ENCODE data around the gene SP3.

The SP3 gene

DNA sequence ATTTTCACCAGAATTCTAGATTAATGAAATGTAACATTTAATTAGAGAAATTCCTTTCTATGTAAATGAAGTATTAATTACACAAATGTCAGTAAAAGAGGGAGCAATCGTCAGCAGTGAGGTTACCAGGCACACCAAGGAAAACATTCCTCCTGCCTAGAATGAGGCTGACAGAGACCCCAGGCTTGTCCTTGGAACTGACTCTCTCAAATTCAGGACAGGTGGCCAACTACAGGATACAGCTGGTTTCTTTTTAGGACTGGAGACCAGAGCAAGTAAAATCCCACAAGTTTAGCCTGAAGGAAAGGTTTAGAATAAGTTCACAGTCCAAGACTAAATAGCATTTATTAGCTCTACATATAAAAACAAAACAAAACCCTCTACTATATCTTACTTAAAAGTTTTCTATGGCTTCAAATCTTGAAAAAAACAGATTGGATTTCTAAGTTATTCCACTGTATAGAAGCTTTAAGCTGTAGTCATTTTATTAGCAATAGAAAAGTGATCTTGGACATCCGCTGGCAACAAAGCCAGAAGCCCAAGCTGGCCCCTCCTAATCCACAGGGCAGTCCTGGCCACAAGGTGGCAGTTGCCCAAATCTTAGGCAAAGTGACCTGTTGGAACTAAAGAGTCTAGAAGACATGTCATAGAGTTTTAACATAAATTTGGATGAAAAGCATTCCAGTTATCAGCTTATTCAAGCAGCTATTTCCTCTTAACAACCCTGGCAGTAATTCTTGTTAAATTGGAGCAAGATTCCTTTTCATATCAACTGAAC is 81.0 kb downstream of the SP3 start:
- DNase-seq: peak; percentile 41

- DNase-seq: no peak
Measured at GRCh38 chr2:173881886-173882285, 83.3 kb downstream of the SP3 start.

GRCh38 chr2:173881461-173881860 is 83.7 kb downstream of the SP3 start:
- DNase-seq: no peak

- DNase-seq: no peak
Measured at GRCh38 chr2:173880561-173880960, 84.6 kb downstream of the SP3 start.

GRCh38 chr2:173876833-173877413 is 88.2 kb downstream of the SP3 start:
- no peak for DNase-seq

DNA sequence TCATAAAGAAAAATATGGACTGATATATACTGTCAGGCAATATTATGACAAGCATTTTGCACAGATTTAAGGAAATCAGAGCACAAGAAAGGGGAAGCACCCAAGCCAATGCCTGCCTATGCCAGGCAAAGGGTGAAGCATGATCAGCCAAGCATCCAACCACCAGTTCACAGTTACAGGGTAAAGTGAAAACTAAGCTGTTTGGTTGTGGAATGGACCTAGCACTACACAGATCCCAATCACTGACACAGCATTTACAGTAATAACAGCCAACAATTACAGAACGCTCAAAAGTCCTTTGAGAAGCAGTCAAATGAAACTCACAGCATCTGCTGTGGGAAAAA is 90.3 kb downstream of the SP3 start:
- DNase-seq: no peak

GRCh38 chr2:173874003-173874893 is 90.9 kb downstream of the SP3 start:
- DNase-seq: no peak

GRCh38 chr2:173872714-173873113 is 92.5 kb downstream of the SP3 start:
- no peak for DNase-seq

DNA sequence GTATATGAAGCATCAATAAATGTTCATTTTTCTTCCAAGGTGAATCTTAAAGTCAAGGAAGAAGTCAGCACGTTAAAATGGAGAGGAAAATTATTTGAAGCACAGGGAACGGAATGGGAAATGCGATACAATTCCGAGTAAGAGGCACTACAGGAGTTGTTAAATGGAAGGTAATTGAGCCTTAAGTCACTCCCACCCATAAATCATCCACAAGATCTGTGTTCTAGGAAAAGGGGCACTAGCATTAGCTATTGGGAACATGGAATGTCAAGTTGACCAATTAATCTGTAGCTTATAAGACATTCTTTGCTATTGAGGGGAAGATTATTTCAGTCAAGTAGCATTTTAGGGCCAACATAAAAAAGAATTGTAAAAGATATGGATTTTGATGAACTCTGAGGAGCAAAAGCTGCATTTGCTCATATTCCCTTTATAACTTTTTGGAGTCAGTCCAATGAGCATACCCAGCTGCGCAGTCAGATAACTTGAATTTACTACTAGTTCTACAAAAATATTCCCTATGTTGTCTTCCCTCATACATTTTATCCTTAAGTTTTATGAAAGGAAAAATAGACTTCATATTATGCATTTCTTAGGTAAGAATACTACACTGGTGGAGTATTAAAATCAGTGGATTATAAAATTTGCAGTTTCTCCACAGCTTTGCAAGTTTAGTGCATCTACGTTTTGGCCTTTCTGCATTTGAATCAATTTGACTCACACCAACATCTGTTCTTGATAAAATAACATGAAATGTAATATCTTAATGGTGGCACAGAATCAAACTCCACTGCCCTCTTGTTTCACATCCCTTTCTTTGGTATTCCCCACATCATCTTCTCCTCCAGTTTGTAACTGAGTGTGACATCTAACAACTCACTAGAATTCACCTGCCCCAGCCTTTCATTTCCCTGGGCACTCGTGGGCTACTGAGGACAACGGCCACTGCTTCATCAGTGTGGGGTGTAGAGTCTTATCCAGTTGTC is 95.6 kb downstream of the SP3 start:
- DNase-seq: no peak

- DNase-seq: no peak
Measured at GRCh38 chr2:173868406-173868805, 96.8 kb downstream of the SP3 start.

GRCh38 chr2:173866874-173867618 is 98.1 kb downstream of the SP3 start:
- DNase-seq: no peak

- DNase-seq: no peak
Measured at GRCh38 chr2:173865971-173866873, 99.0 kb downstream of the SP3 start.

DNA sequence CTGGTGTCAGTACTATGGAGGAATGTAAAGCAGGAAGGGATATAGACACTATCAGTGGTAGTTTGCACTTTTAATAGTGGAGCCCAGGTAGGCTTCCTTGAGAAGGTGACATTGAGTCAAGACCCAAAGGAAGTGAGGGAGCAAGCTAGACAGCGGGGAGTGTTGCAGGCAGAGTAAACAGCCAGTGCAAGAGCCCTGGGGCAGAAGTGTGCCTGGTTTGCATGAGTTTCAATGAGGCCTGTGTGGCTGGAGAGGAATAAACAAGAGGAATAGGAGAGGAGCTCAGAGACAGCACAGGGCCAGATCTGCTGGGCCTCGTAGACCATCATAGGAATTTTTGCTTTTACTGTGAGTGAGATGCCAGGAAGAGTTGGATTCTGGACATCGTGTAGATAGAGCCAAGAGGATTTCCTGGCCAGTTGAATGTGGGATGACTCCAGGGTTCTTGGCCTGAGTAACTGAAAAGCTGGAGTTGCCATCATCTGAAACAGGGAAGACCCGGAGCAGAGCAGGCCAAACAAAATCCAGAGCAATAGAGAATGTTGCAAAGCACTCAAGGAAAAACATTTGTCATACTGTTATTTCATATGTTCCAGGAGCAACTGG is 102.5 kb downstream of the SP3 start:
- no peak for DNase-seq

- DNase-seq: no peak
Measured at GRCh38 chr2:173860566-173860965, 104.6 kb downstream of the SP3 start.

DNA sequence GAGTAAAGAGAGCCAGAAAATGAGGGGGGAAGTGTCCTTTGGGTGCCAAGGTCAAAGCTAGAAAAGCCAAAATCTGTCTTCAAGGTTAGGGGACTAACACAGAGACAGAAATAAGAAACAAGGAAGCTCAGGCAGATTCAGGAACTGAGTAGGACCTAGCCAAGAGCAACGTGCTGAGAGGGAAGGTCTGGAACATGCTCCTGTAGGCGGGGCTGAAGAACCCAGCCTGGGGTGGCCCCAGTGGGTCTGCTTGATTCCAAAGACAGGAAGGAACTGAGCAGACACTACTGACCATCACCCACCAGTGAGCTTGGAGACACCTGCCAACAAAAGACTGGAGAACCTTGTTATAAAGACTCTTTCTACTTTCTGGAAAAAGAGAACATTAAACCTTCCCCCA is 105.1 kb downstream of the SP3 start:
- no peak for DNase-seq

GRCh38 chr2:173858291-173858731 is 106.9 kb downstream of the SP3 start:
- DNase-seq: no peak
